Transverse colon (tissue), 4 donors: ENCODE results near the gene KCNG3.

Source experiments
- CTCF ChIP-seq, 5 experiments: fragments of 200-600 bp in 3 of 5; fragments of 450-650 bp in 2 of 5; sonication (generic) in 3 of 5; IDR thresholded peaks; 1 replicate in 2 of 5; 2 replicates in 3 of 5; pipeline ENCODE4 v1.5.1; 2016 to 2017; ENCODE audit warnings: antibody characterized with exemption in 5 of 5, inconsistent platforms in 3 of 5, mild to moderate bottlenecking in 2 of 5, moderate library complexity in 1 of 5
- EP300 ChIP-seq: sonication (generic); formaldehyde crosslinking; IDR thresholded peaks from one replicate; pipeline ENCODE4 v1.6.1; 2017; ENCODE audit warnings: antibody characterized with exemption, low read depth
- POLR2A ChIP-seq: fragments of 450-650 bp; IDR thresholded peaks from one replicate; pipeline ENCODE4 v1.6.1; 2016; ENCODE audit warnings: antibody characterized with exemption, mild to moderate bottlenecking, moderate library complexity
- POLR2AphosphoS5 ChIP-seq, 3 donors: sonication (generic); formaldehyde crosslinking; IDR thresholded peaks; one replicate each; pipeline ENCODE4 v1.6.1; 2016; ENCODE audit warnings: antibody characterized with exemption in 3 of 3

- TF ChIP-seq EP300 (no peak), CTCF (IDR thresholded peaks at IDR 0.05) (no peak), POLR2A (no peak), POLR2AphosphoS5 (IDR thresholded peaks at IDR 0.05) (no peak)
Observed at GRCh38 chr2:42449163-42450087, 44.4 kb downstream of the KCNG3 start.
